HepG2 (cell line): ENCODE measurements around the gene RCE1.

Experiments used
- CTCF ChIP-seq: sonication (generic); formaldehyde crosslinking; IDR thresholded peaks from 2 replicates; pipeline ENCODE4 v1.5.0; 2020; ENCODE audit warnings: mild to moderate bottlenecking, missing genetic modification reagents, moderate library complexity
- RBFOX2 ChIP-seq: fragments of 200-400 bp; formaldehyde crosslinking; IDR thresholded peaks from 2 replicates; pipeline ENCODE4 v1.6.1; 2017; ENCODE audit warnings: low read depth, mild to moderate bottlenecking, low read length

- TF ChIP-seq CTCF (CRISPR knock-in tag) (no peak), RBFOX2 (no peak)
These were observed 44.3 kb downstream of the RCE1 start for GRCh38 chr11:66887526-66887925.
